Left hindlimb (tissue), 1 donor: Measurements from ENCODE around the gene ANKRD55.
"Not testable (repeated sequence)": the region's sequence is repeated elsewhere in the genome, so short reads cannot be mapped to it uniquely, and the experiment has no call there.

ENCODE experiments used
- DNase-seq: peaks from one replicate; pipeline ENCODE4 v3.0.0-alpha.2; 2018

The ANKRD55 gene

GRCh38 chr5:56206126-56206910 lies 26.8 kb downstream of the ANKRD55 start:
- no peak for DNase-seq

- DNase-seq, result not testable (repeated sequence)
Observed at GRCh38 chr5:56203936-56204335, 29.2 kb downstream of the ANKRD55 start.

DNA sequence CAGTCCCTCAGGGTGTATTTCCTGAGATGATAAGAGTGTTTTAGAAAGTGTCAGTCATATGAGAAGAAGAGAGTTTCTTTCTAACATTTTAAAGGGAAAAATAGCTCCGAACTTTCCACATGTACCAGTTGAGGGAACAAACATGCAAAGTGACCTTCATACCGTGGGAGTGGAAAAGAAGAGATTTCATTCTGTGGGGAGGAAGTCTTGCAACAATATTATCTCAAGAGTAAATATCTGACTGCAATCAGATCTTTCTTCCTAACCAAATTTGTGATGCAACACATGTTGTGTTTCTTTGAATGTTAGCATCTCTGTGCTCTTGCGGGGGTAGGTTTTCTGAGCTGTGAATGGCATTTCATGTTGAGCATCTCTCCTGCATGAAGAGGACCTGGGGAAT lies 30.6 kb downstream of the ANKRD55 start:
- no peak for DNase-seq

DNA sequence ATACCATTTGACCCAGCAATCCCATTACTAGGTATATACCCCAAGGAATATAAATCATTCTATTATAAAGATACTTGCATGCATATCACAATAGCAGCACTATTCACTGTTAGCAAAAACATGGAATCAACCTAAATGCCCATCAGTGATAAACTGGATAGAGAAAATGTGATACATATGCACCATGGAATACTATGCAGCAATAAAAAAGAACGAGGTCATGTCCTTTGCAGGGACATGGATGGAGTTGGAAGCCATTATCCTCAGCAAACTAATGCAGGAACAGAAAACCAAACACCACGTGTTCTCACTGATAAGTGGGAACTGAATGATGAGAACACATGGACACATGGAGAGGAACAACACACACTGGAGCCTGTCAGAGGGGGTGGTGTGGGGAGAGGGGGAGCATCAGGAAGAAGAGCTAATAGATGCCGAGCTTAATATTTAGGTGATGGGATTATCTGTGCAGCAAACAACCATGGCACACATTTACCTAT lies 31.3 kb downstream of the ANKRD55 start:
- not testable (repeated sequence) for DNase-seq

- peak; percentile 52 for DNase-seq
Observed at GRCh38 chr5:56200971-56201666, 32.0 kb downstream of the ANKRD55 start.

GRCh38 chr5:56195016-56195415 lies 38.1 kb downstream of the ANKRD55 start:
- DNase-seq, result no peak

- no peak for DNase-seq
Observed at GRCh38 chr5:56192246-56192645, 40.9 kb downstream of the ANKRD55 start.

- DNase-seq, result no peak
Observed at GRCh38 chr5:56191656-56192055, 41.5 kb downstream of the ANKRD55 start.

GRCh38 chr5:56190497-56190896 lies 42.6 kb downstream of the ANKRD55 start:
- DNase-seq, result no peak

GRCh38 chr5:56185768-56186311 lies 47.3 kb downstream of the ANKRD55 start:
- DNase-seq, result no peak

DNA sequence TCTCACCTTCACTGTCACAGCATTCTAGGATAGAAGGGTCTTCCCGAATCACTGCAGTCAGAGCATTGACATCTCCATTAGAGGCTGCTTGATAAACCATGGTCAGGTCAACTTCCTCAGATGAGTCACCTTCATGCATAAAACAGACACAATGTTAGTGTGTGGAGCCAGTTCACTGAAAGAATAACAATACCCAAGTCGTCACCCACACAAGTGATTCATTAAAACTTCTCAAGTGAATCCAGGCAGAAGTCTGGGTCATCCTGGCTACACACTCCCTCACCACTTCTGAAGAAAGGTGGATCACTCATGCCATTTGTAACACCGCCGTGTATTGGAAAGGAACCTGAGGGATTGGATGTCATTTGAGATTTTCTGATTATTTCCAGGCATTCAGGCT lies 49.6 kb downstream of the ANKRD55 start:
- DNase-seq, result no peak

GRCh38 chr5:56179442-56179841 lies 53.7 kb downstream of the ANKRD55 start:
- no peak for DNase-seq

- DNase-seq, result no peak
Observed at GRCh38 chr5:56178823-56179222, 54.3 kb downstream of the ANKRD55 start.

DNA sequence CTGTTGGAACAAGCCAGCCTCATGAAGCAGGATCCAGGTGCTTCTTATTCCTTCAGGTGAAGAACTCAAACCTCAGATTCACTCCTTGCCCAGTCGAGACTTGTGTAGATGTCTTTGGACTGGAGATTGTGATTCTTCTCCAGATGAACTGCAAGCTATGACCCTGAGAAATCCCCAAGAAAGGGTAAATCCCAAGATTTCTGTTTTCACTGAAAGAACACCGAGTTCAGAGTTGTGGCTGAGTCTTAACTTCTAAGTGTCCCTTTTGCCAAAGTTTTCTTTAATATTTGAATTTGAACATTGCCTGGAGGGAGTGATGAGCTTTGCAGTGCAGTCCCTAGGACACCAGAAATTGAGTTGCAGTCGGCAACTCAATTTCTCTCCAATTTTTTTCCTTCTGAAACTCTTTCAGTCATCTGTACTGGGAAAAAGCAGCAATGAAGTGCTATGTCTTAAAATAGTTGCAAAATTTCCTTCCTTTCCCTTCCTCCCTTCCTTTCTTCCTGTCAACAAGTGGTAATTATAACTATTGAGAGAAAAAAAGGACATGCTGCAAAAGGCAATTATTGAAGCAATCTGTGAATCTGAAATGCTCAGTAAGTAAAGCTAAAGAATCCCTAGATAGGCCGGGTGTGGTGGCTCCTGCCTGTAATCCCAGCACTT lies 56.1 kb downstream of the ANKRD55 start:
- no peak for DNase-seq

- peak; percentile 51 for DNase-seq
Observed at GRCh38 chr5:56176155-56176798, 56.9 kb downstream of the ANKRD55 start.

GRCh38 chr5:56175488-56175887 lies 57.6 kb downstream of the ANKRD55 start:
- no peak for DNase-seq

GRCh38 chr5:56175021-56175420 lies 58.1 kb downstream of the ANKRD55 start:
- no peak for DNase-seq

GRCh38 chr5:56172241-56172640 lies 60.9 kb downstream of the ANKRD55 start:
- no peak for DNase-seq

DNA sequence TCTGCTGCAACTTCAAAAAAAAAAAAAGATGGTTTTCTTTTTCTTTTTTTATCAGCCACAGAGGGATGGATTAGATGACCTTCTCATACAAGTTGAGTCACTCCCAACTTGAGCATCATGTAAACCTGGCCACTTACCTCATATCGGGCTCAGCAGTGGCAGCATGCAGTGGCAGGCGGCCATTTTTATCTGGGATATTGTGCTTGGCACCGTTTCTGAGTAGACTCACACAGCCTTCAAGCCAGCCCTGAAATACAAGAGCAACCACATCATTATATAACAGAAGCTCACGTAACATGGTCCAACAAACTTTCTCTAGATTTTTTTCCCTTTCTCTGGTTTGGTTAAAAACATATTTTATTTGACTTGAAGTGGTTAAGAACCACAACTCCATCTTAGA lies 62.6 kb downstream of the ANKRD55 start:
- DNase-seq, result peak; percentile 51

DNA sequence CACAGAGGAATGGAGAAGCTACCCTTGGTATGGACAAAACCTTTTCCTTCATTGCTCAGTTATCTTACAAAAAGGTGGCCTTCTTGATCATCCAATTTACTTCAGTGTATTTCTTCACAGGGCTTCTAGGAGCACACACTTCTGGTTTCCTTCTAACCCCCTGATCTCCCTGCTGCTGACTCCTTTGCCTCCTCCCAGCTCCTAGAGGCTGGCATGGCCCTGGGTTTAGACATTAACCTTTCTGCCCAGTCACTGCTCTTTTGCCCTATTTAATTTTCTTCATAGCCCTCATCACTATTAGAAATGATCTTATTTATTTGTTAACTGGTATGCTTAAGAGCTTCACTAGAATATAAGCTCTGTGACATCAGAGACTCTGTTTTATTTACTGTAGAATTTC lies 63.2 kb downstream of the ANKRD55 start:
- no peak for DNase-seq

DNA sequence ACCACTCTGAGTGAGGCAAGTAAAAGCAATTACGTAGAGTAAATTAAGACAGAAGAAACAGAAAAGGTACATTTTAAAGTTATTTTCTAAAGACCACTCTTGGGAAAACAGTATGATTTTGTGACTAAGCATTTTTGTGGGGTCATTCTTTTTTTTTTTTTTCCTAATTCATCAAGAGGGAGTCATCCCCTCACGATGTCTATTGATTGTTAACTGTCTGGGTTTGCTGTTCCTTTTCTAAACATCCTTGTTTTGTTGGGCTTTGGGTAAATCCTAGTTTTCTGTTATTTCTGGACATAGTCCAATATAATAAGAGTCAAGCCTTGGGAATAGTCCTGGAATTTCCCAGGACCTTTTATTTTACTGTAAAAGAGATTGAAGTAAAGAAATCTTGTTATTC lies 63.8 kb downstream of the ANKRD55 start:
- DNase-seq, result no peak

DNA sequence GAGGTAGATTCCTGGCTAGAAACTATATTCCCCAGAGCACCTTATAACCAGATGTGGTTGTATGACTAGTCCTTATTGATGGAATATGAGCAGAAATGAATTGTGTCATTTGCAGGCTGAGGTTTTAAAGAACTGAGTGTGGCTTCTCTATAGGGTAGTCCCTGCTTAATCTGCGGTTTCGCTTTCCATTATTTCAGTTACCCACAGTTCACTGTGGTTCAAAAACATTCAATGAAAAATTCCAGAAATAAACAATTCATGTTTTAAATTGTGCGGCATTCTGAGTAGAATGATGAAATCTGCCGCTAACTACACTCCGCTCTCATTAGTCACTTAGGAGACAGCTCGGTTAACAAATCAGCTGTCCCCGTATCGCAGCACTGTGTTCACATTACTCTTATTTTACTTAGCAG lies 65.1 kb downstream of the ANKRD55 start:
- no peak for DNase-seq

- no peak for DNase-seq
Observed at GRCh38 chr5:56167519-56167918, 65.6 kb downstream of the ANKRD55 start.
